GM19397 (cell line): ENCODE measurements around the gene MAP4K4.
A peak's percentile ranks its signal among the peaks of the same experiment; 100 is the strongest.

ENCODE experiments used
- ATAC-seq: cut with Tn5 transposase; IDR thresholded peaks from one replicate; pipeline ENCODE4 v1.9.1; 2021; ENCODE audit warnings: mild to moderate bottlenecking, moderate library complexity; ENCODE audit not compliant: unreplicated experiment

The MAP4K4 gene

DNA sequence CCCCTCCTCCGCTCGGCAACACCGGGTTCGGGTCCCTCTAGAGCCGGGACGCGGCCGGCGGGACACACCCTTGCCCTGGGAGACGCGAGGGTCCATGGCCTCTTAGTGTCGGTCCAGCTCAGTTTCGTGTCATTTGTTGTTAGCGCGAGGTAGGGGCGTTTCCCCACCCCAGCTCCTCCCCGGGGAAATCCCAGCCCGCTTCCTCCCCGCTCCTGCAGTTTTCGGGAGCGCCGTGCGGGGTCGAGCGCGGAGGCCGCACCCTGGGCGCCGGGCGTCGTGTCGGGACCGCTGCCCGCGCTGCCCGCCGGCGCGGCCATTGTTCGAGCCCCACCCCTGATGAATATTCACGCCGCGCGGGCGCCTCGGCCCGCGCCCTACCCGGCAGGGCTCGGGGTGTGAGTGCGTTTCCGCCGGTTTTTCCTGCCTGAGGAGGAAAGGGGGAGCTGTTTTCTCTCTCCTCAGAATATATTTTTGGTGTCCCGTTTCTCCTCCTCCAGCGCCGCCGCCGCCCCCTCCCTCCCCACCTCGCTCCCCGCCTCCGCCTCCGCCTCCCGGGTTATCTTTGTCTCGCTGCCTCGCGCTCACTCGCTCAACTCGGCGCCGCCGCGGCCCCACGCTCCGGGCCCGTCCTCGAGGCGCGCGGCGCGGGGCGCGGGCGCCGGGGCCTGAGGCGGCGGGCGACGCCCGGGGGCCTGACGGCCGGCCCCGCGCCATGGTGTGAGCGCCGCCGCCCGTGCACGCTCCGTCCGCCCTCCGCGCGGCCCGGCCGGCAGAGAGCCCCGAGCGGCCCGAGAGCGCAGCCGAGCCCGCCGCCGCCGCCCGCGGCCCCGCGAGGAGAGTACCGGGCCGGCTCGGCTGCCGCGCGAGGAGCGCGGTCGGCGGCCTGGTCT, at the start of gene MAP4K4:
MAP4K4 (plus strand) TSS at position 584 of the 890 bp plus-strand sequence. CDS start 374 bp downstream, outside the sequence.
- ATAC-seq = peak; percentile 51

DNA sequence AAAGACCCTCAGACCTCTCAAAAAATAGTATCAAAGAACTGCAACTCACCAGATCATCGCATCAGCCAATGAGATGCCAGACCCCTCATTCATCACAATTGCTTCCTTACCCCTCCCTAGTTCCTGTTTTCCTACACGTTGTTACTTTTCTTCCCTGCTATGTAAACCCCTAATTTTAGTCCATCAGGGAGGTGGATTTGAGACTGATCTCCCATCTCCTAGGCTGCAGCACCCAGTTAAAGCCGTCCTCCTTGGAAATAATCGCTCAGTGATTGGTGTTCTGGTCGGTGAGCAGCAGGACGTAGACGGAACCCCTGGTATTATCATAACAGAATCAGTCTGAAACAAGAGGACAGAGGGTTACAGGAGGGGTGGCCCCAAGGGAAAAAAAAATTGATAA, 44.0 kb upstream of the MAP4K4 start:
- ATAC-seq = no peak

DNA sequence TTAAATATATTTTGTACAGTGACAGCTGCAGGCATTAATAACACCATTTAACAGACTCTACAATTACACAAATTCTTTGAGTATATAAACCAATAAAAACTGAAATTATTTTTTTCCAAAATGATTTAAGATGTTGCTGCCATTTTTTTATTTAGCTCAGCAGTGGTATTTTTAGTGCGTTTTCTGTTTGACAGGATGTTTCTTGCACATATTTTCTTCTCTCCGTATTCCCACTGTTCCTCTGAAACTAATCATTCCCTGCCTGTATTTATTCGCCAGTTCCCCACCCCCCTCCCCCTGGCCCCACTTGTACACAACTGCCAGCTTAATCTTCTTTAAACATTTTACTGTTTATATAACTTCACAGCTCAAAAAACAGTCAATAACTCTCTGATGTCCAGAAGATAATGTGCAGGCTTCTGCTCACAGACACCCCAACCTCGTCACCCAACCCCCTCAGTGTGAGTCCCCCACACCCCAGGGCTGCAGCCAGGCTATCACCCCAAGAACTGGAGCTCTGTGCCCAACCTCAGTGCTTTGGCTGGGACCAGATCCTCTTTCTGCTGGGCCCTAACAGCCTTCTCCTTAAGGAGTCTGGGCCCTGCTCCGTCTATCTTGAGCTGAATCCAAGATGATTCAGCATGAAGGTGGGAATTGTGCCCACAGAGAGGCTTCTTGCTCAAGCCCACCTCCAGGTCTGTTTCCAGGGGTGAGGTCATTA, 41.6 kb upstream of the MAP4K4 start:
- no peak for ATAC-seq

DNA sequence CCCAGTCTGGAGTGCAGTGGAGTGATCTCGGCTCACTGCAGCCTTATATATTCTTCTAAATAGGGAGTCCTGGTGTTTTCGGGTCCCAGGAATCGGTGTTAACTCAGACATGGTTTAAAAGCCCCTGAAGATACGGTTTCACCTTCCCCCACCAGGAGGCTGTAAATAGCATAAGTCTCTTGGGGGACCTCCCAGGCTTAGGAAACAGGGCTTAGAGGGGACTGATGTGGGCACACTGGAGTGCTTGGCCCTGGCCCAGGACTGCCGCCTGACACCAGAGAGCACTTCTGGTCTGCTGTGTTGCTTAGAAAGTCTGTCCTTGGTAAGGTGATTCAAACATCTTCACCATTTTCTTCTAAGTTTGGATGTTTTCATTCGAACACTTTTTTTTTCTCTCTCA, 39.7 kb upstream of the MAP4K4 start:
- ATAC-seq = no peak

DNA sequence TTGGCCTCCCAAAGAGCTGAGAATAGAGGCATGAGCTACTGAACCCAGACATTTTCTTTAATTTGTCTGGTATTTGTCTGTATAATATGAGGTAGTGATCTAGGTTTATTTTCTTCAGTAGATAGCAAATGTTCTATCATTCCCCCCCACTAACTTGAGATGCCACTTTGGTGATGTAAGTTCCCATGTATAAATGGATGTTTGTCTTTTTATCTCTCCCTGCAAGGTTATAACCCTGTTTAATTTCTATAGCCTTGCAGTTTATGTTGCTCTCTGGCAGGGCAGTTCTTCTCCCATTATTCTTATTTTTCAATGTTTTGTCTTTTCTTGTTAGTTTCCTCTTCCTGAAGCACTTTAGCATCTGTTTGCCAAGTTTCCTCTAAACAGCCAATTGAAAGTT, 39.1 kb upstream of the MAP4K4 start:
- ATAC-seq = no peak

DNA sequence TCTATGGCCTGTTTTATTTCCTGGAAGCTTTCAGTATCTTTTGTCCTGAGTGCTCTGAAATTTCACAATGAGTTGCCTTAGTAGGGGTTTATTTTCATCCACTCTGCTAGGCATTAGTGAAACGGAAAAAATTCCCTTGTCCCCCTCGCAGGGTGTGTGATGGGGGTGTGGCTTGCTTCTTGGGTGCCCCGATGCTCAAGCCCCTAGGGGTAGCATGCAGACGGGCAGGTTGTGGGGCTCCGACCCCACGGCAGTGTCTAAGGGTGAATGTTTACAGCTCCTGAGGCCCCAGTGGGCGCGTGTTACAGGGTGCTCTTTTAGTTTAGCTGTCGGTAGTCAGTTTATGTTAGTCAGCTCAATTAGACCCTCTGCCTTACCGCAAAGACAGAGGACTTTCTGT, 32.2 kb upstream of the MAP4K4 start:
- ATAC-seq = no peak

DNA sequence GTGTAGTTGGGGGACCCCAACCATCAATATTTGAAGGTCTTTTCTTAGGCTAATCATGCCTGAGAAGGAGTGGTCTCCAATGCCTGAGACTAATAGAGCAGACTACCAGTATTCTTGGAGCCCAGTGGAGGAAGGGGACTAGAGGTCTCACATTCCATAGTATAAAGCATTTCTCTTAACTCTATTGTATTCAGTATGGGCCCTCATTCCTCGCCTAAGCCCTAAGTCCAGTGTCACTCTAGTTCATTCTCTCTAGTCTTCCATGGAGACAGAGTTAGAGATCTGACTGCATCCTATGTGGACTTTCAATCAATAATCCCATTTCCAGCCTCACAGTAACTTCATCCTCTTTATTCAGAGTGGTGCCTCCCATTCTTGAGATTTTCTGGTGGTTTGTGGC, 29.7 kb upstream of the MAP4K4 start:
- ATAC-seq = no peak

DNA sequence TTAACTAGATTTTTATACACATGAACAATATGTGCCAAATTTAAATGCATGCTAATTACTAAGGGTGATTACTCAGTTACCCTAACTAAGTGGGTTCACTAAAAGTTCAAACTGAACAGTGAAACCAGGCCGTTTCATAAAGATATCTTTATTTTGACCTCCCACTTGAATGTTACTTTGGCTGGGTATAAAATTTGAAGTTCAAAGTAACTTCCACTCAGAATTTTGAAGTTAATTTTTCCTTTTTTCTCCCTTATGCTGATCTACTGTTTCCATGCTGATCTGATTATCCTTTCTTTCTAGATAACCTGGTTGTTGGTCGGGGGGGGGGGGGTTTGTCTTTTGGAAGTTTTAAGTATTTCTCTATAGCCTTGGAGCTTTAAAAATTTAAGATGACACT, 25.5 kb upstream of the MAP4K4 start:
- no peak for ATAC-seq

DNA sequence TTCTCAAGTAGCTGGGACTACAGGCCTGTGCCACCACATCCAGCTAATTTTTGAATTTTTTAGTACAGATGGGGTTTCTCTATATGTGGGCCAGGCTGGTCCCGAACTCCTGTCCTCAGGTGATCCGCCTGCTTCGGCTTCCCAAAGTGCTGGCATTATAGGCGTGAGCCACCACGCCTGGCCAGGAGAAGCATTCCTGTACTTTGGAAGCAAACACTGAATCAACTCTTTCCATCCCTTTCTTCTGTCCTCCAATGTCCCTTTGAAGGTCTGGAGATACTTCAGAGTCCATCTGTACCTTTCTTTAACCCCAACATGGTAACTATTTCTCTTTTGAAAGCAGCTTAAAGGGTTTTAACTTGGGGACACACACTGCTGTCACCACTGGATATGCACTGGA, 23.6 kb upstream of the MAP4K4 start:
- no peak for ATAC-seq

DNA sequence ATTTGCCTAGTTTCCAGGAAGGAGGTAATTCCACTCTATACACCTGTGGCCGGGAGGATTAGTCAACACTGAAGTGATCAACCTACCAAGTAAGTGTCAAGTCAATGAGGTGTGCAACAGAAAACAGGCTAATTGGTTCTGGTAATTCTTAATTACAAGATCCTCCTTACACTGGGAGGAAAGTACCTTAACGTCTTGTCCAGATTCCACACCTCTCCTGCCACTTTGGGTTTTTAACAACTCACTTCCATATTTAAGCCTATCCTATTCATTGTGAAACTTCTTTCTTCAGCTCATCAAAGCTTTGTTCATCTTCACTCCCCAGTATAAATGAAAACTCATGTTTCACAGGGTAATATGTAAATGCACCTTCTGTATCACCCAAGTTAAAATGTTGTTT, 22.0 kb upstream of the MAP4K4 start:
- ATAC-seq = no peak

DNA sequence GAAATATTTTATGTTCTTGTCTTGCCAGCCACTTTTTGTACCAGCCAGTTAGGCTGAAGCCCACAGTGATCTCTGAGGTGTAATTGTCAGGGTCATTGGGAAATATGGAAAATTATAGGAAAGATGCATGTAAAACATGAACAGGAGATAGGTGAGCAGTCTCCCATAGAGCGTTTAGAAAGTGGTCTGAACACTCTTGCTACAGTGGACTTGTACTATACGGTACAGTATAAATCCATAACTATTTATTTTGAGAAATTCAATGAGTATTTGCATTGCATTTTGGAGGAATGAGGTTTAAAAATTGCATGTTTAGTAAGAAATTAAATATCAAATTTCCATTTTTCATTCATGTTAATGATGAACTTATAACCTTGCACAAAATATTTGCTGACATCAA, 20.8 kb upstream of the MAP4K4 start:
- ATAC-seq = no peak

DNA sequence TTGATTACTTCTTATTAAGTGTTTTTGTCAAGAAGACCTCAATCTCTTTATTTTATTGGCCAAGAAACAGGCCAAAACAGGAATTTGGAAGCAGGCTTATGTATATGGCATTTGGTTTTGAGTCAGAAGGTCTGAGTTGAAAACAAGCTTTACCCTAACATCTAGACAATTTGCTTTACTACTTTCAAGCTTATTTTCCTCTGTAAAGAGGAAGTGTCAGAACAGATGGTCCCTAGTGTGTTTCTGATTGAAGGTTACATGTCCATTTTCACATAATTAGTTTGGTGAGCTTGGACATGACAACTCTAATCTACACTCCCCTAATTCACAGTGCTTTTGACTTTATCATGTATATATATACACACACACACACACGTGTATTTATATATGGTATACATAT, 19.8 kb upstream of the MAP4K4 start:
- no peak for ATAC-seq

DNA sequence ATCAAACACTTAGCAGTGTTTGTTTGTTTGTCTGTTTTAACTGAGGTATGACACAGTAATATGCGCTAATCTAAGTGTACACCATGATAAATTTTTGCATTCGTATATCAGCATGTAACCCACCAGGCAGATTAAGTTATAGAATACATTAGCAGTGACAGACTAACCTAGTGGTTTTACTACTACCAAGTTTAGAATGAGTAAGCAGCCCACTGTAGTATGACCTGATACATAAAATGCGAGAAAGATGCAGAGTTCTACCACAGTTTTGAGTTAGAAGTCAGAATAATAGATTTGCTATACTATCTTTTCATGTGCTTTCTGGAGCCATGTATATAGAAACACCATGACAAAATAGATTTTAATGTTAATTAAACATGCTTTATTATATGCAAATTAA, 19.1 kb upstream of the MAP4K4 start:
- ATAC-seq = no peak

DNA sequence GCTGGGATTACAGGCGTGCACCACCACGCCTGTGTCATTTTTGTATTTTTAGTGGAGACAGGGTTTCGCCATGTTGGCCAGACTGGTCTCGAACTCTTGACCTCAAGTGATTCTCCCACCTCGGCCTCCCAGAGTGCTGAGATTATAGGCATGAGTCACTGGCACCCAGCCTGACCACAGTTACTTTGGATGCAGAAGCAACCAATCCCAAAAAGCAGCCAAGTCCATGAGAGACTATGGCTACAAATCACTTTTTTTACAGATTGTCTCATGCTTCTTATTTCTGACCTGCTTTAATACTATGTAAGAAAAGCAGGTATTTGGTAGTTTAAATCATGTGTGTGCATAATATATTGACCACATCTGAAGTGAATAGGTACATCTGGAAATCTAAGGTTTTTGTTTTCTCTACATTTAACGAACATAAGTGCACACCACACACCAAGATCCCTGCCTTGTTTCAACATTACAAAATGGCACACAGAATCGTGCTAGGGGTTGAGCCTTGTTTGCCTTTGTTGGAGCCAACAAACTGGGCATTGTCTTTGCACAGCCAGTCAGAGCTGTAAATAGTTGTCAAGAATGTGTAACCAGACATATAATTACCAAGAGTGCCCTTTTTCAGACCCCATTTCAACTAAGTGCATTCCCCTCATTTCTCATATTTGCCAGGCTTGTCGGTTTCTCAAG, 18.3 kb upstream of the MAP4K4 start:
- ATAC-seq = no peak

DNA sequence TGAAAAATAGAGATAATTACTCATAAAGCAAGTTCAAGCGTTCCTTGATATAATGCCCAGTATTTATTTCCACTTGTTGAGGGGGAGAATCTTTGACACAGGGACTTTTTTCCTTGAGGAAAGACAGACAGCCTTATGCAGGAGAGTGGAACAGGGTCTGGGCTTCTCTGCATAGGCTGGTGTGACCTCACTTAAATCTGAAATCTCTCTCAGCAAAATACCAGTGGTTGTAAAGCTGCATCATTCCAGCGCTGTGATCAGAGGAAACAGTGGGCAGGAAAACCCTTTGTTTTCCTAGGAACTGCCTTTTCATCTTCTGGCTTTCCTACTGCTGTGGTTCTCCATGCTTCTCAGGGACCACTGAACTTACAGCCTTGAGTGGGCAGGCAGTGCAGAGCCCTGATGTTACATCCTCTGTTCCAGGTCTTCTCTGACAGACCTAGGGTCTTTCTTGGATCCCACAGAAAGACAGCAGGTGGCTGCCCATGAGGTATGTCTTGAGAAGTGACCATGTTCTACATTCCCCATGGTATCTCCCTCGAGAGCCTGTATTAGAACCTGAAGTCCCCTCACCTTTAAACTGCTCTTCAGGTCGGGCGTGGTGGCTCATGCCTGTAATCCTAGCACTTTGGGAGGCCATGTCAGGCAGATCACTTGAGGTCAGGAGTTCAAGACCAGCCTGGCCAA, 17.6 kb upstream of the MAP4K4 start:
- no peak for ATAC-seq

DNA sequence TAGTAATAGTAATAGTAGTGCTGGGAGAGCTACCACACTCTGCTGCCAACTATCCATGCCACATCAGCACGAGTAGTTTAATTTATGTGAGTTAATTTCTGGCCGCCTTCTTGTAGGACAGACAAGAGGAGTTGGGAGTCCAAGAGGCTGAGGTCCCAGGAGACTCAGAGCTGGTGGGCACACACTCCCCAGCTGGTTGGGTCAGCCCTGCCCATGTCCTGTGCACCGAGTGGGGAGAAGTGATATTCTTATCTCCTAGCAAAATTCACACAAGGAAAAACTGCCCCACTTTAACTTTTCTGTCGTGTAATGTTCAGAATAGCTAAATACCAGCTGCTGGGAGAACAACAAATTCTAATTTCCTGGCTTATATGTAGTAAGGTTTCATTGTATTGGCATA, 15.2 kb upstream of the MAP4K4 start:
- ATAC-seq = no peak

DNA sequence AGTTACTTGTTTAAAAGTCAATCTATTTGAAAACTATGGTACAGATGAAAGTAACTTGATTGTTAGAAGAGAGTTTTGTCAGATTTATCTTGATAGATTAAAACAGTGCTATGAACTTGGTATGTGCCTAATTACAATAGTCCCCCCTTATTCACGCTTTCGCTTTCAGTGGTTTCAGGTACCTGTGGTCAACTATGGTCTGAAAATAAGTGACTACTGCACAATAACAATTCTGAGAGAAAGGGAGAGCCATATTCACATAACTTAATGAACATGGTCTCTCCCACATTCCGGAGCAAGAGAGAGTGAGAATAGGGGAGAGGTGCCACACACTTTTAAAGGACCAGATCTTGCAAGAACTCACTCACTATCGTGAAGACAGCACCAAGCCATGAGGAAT, 13.2 kb upstream of the MAP4K4 start:
- ATAC-seq = no peak

DNA sequence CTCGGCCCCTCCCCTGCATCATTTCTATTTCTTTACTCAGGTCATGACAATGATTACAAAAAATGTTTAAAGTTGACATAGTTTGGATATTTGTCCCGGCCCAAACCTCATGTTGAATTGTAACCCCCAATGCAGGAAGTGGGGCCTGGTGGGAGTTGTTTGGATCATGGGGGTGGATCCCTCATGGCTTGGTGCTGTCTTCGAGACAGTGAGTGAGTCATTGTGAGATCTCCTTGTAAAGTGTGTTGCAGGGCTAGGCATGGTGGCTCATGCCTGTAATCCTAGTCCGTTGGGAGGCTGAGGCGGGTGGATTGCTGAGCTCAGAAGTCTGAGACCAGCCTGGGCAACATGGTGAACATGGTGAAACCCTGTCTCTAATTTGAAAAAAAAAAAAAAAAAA, 9.2 kb upstream of the MAP4K4 start:
- no peak for ATAC-seq

DNA sequence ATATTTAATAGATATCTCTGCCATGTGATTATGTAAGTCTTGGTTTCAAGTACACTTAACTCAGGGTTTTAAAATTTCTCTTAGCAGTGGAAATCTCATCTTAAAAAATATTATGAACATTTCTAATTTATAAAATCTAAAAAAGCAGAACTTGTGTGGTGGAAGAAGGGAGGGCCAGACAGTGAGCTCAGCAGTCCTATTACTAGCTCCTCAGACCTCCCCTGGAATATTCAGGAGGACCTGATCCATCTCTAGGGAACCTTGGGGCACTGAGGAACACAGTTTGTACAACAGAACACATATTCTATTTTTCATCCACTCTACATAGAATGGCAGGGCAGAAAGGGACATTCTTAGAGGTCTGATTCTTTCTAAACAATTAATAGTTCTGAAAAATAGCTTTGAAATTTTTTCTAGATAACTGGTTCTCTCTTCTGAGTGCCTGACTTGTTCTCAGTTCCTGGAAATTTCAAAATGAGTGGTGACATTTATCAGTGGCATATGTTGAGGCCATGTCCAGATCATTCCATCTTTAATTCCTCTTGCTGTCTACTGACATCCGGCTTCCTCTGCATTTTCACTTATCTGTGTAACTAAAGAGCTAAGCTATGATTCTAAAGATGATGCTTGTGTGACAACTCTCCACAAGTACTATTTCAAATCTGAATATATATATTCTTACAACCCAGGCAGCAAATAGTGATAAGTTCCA, 8.2 kb upstream of the MAP4K4 start:
- no peak for ATAC-seq

DNA sequence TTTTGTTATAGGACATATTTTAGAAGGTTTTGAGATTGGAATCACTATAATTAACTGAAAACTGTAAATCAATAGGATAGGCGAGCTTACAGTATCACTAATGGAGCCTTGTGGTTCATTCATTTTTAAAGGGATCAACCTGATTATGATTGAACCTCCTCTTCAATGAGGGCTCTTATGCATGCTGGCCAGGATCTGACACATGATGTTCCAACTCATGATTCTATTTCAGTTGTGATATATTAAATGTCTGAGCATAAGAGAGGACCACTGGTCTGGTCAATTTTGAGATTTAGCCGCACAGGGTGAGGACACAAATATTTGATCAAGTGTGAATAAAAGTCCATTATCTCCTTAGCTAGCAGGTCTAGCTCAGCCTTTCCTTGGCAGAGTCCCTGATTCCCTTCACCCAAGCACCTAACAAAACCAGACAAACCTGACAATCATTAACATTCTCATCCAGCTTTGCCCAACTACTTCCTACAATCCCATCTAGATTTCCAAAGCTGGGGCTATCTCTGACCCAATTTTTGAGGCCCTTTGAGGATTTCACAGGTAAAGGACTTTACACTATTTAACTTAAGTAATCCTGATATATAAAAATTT, 6.9 kb upstream of the MAP4K4 start:
- no peak for ATAC-seq
